HG03039 (cell line): ENCODE measurements around the gene CYP2J2.
A peak's percentile ranks its signal among the peaks of the same experiment; 100 is the strongest.
"Not testable (repeated sequence)": the region's sequence is repeated elsewhere in the genome, so short reads cannot be mapped to it uniquely, and the experiment has no call there.

Experiments used
- ATAC-seq: cut with Tn5 transposase; IDR thresholded peaks from one replicate; pipeline ENCODE4 v1.9.1; 2021; ENCODE audit warnings: mild to moderate bottlenecking, moderate library complexity; ENCODE audit not compliant: unreplicated experiment

The CYP2J2 gene

DNA sequence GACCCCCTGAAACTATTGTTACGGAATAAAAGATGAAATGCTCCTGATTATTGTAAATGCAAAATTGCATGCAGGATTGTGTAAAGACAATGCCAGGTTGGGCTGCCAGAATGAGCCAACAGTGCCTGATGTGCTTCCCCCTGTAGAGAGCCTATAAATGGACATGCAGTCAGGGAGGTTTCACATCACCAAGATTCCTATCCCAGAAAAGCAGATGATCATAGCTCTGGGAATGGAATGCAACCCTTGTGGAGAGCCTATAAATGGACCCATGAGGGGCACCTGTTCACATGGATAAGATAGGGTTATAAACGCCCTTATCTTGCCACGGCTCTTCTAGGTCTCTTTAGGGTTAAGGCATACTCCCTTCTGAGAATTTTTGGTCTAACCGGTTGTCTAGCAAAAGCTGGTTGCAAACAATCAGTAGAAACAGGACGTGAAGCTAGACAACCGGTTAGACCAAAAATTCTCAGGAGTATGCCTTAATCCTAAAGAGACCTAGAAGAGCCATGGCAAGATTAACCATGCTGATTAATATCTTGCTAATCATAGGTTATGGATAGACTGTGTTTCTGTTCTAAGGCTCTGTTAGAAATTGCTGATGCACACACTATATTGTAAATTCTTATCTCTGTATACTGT, 5.2 kb downstream of the CYP2J2 start:
- not testable (repeated sequence) for ATAC-seq

DNA sequence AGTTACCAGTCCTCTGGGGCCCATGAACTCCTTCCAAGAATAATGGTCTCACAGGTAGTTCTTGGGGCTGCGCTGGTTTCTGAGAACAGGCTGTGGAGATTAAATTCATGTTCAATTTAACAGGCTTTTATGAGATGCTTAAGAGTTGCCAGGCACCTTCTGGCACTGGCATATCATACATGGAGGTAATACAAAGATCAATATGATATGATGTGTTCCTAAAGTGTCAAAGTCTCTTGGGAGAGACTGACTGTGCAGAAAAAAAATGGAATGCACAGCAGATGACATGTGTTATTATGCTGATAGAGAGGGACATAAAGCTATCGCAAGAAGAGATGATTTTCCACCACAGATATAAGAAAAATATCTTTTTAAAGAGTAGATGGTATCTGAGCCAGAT, 6.8 kb downstream of the CYP2J2 start:
- no peak for ATAC-seq

DNA sequence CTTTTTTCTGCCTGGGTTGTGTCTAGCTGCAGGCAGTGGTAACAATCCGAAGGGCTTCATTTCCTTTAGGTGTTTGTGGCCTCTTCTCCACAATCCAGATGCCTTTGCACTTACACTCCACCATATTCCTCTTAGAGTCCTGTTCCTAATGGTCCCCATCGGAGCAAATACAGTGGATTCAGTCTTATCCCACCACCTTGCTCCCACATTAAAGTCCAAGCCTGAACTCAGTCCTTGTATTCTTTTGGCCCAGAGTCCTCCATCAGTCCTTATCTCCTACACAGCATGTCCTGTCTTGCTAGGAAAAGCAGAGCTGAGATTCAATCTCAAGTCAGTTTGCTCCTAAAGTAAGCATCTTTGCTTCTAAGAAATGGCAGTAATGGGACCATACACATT, 8.8 kb downstream of the CYP2J2 start:
- no peak for ATAC-seq

DNA sequence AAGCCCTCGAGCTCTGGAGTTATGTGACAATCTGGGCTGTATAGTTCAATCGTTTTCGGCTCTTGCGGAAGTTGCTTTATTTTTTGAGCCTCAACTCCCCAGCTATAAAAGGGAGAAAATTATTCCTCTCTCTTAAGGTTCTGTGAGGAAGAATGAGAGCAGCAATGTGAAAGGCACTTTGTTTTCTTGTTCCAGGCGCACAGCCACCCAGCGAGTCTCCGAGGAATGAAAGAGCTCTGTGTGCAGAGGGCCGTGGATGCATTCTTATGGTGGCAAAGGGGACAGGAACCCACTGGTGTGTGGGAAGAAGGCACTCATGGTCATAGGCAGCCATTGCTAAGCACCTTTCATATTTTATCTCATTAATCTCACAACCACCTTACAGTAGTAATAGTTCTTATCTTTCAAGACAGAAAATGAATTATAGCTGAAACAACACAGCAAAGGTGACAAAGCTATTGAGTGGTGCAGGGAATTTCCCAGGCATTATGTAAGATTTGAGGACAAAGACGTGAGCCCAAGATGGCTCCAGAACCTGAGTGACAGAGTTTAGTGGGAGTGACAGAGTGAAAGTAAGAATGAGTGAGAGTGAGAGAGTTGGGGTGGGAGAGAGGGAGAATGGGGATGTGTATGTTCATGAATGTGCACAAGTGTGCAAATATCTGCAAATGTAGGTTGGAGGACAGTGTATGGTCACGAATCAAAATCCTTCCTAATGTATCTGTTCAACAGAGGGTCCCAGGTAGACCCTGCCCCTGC, 9.4 kb downstream of the CYP2J2 start:
- ATAC-seq: no peak

DNA sequence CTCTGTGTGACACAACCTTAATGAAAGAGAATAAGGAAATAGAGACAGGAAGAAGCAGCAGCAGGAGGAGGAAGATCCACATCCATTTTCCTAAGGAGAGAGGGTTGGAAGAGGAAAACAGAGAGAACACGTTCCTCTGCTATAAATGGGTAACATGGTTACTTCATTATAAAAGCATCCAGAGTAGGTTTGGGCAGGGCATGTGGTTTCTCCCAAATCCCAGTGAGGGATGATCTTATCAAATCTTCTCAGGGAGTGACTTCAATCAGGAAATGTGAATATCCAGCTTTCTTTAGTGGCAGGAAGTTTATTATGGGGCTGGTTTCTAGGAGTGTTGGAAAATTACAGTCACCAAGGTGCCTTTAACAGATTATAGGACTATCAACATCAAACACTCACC, 11.1 kb downstream of the CYP2J2 start:
- no peak for ATAC-seq

DNA sequence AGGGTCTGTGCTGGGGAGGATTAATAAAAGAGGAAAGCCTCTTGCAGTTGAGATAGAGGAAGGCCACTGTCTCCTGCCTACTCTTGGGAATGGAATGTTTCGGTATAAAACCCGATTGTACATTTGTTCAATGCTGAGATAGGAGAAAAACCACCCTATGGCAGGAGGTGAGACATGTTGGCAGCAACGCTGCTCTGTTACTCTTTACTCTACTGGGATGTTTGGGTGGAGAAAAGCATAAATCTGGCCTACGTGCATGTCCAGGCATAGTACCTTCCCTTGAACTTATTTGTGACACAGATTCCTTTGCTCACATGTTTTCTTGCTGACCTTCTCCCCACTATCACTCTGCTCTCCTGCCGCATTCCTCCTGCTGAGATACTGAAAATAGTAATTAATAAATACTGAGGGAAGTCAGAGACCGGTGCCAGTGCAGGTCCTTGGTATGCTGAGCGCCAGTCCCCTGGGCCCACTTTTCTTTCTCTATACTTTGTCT, 11.7 kb downstream of the CYP2J2 start:
- ATAC-seq: not testable (repeated sequence)

DNA sequence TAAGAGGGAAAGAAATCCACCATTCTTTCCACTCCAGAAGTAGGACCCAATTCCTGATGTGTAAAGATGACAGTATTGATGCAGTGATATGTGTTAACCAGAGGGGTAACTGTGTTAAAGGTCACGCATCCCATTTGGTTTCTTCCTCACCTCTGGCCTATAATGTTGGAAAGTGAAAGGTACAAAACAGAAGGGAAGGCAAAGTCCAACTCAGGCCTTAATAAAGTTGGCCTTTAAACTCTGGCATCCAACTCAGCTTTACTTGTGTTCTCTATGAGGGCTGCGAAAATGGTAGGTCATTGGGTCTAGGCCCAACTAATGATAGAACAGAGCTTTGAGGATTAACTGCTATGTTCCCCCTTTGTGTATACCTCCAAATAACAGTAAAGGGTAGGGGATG, 17.9 kb downstream of the CYP2J2 start:
- ATAC-seq: no peak

DNA sequence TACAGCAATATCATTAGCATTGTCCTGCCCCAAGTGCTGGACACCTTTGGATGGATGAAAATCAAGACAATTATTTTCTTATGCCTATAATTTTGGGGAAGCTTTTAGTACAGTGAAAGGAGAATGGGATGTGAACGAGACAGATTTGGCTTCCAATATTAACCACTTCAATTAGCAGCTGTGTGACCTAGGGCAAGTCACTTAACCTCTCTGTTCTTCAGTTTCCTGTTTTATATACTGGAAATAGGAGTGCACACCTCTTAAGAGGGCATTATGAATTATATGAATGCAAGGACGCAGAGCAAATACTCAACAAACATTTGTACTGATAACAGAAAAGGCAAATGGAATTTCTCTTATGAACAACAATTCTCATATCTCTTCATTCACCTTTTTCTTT, 18.5 kb downstream of the CYP2J2 start:
- no peak for ATAC-seq

DNA sequence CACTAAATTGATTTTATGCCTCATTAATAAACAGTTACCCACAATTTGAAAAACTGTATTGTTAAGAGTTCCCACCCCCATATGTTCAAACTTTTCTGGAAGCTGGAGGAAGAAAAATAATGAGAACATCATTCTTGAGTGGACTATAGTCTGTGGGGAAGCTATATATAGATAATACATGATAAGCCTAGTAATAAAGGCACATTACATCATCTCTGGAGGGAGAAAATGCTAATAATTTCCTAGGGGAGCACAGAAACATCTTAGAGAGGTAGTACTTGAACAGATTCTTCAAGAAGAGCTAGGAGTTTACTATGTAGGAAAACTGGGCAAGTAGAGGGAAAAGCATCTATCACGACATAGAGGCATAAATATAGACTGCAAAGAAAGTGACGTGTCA, 19.6 kb downstream of the CYP2J2 start:
- no peak for ATAC-seq

DNA sequence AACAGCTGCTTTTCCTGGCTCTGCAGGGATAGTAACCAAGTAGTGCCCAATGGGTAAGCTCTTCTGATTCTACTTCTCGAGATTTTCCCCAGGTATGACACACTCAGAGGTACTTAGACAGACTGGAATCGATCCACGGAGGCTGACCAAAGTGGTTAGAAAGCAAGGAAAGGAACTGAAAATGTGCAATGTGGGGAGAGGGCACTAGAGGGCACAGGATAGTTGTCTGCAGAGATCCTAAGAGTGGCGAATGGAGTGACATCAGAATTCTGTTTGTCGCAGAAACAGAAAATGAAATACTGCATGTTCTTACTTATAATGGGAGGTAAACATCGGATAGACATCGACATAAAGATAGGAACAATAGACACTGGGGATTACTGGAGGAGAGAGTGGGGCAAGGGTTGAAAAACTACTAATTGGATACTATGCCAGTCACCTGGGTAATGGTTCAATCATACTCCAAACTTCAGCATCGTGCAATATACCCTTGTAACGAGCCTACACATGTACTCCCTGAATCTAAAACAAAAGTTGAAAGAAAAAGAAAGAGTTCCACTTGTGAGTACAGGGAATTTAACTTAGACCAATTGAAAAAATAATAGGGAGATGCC, 23.3 kb downstream of the CYP2J2 start:
- peak; percentile 80 for ATAC-seq

DNA sequence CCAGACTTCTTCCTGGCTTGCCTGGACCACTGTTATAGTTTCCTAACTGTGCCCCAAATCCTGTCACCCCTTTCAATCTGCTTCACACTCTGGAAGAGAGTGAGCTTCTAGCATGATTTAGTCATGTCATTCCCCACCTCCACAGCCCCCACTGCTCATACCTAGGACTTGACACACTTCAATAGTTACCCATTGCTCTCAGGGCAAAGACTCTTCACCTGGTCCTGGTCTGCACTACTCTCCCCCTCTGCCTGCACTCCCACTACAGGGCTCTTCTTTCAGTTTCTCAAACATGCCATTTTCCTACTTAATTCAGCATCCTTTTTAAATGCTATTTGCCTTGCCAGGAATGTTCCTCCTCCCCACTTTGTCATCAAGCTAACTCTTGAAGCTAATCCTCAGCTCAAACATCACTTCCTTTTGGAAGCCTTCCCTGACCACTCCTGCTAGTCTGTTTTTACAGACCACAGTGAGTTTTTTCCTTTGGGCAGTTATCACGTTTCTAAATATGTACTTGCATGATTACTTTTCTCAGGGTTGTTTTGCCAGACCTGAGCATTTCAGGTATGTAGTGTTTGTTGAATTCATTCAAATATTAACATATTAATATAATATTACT, 24.7 kb downstream of the CYP2J2 start:
- no peak for ATAC-seq

DNA sequence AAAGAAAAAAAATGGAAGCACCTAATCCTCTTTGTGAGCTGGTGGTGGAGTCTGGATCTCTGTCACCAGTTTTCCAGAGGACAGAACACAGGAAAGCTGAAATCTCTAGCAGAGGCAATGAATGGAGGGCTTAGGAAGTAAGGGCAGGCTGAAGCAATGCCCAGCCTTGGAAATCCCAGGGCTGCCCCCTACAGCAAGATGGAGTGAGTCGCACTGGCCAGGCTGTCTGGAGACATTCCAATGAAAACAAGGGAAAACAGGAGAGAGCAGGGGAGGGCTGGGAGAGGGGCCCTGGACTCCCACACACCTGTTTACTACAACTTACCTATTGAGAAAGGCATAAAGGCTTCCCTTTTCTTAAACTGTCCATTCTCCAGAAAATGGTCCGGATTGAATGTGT, 25.9 kb downstream of the CYP2J2 start:
- no peak for ATAC-seq

DNA sequence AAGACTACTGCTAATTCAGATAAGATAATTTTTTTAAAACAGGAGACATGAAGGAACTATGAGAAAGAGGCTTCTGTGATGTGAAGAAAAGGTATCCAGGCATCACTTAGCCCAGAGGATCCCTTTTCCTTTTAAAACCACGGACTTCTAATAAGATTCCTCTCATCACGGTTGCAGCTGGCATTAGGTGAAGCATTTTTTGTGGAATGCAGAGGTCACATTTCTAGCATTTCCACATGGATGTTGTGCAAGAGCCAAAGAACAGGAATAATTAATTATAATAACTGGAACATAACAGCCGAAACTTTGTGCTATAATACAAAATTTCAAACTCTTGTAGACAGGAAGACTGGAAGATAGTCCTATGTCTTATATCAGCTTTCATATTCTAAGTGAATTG, 27.6 kb downstream of the CYP2J2 start:
- no peak for ATAC-seq

DNA sequence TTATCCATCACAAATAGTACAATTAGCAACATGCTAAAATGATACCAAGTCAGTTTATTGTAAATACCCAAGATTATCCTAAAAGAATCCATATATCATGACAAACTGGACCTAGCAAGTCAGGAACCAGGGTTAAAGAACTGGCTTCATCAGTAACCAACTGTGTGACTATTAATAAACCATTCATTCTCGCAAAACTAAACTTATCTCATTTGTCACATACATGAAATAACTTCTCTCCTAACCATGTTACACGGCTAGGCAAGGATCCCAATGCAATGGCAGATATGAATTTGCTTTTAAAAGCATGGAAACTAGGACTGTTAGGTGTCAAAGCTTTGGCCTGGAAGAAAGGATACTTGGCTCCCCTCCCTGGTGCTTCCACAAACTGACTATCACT, 29.4 kb downstream of the CYP2J2 start:
- ATAC-seq: no peak

DNA sequence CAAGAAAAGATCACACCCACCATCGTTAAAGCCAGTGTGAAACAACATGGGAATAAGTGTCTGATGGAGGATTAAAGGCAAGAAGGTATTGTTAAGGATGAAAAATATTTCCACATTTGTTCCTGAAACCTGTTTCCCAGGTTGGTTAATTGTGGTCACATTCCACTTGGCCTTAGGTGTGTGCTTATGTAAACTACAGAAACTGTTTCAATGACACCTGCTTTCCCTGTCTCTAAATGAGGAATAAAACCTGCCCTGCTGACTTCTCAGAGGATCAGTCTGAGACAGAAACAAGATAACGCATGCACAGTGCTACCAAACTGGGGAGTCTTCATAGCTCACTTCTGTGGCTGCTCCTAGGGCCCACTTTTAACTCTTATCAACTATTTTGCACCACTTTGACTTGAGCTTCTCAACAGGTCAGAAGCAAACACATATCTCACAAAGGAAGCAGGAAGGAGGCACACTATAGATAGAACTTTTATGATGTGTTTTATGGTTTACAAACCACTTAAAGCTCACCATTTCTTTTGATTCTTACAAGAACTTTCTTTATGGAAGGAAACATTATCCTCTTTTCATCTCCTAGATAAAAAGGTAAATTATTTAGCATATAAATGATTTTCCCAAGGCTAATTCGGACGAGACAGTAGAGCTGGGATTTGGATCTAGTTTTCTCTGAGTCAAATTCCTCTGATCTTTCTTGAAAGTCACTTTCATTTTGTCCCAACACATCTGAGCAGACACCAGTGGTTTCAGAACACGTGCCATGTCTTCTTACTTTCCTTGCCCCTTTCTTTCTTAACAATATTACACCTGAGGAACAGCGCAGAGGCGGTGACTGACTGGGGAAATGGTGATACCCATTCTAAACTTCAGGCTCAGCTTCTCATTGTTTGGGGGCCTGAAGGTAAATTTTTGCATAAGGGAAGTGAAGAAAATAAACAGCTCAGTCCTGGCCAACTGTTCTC, 33.4 kb downstream of the CYP2J2 start:
- ATAC-seq: no peak

DNA sequence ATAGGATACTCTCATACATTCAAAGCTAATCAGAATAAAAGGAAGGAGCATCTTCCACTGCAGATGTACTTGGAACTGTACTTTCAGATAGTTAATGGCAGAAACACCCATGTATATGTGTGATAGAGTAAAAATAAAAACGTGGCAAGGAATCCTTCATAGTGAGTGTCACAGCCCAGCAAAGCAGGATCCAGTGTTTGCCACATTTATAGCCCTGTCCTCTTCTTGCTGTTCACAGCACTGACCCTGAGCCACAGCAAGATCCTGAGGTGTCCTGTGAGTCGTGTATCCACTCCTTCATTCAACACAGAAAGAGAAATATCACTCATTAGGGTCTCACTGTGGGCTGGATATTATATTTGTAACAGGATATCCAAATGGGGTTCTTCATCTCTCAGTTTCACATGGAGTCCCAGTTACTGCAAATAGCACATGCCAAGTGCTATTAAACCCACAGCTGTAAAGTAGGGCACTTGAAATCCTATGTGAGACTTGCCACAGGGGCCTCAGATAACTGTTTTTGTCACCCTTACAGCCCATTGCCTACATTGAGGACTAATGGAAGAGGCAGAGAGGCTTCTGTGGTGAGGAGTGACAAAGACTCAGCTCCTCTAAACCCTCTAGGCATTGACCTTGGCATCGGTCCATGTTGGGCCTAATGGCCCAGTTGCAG, 41.3 kb downstream of the CYP2J2 start:
- ATAC-seq: no peak

DNA sequence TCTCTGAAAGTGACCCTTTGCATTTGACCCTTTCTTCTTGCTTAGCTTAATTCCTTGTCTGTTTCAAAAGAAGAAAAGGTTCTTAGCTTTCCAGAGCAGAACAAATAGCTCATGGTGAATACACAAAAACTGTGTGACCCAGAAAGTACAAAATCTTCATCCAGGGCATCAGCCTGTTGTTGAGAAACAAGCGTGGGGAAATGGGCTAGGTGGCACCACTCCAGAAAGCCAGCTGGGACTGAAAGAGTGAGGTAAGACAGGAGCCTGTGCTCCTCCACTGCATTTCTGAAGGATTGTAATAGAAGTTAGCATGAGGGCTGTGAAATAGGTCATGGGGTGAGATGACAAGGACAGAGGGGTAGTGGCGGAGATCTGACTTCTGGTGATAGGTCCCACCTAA, 45.8 kb downstream of the CYP2J2 start:
- no peak for ATAC-seq

DNA sequence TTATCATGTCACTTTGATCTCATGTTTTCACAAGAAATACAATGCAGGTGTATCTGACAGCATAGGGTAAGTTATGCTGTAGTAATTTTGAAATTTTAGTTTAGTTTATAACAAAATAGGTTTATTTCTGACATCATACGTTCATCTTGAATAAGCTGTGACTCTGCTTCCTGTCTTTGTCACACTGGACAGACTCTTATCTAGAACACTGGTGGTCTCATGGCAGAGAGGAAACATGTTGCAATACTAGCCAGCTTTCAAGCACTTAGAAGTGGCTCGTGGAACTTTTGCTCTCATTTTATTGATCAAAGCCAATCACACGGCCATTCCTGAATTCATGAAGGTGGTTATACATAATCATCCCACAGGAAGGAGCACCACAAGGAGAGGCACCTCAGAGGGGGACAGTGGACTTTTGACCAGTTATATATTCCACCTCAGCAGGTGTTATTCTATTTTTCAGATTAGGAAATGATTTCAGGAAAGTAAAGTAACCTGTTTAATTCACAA, 46.5 kb downstream of the CYP2J2 start:
- ATAC-seq: no peak

DNA sequence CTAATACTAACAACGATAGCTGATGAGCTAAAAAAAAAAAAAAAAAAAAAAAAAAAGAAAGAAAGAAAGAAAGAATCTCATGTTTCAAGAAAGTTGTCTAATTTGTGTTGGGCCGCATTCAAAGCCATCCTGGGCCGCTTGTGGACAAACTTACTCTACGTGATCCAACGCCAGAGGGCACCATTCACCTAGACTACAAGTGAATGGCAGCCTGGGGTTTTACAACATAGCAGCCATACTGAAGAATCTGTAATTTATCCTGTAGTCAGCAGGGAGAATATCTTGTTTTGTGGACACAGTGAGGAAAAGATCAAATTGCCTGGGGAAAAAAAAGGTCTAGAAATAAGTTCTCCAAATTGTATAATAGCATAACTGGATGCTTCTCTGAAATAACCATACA, 47.0 kb downstream of the CYP2J2 start:
- no peak for ATAC-seq

DNA sequence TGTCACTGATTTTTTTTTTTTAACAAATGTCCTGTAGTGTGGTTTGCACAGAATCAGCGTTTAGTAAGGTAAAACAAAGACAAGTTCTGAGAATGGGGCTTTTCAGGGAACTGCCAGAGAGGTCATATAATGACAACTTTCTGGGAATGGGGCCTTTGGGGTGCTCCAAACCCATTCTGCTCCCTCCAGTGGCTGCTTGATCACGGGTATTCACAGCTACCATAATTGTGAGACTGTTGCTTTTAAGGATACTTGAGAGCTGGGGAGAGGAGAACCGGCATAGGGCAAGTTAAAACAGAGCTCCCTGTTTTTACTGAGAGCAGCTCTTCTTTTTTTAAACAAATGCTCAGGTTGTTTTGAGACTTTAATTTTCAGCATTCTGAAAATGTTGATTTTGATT, 48.2 kb downstream of the CYP2J2 start:
- no peak for ATAC-seq
